ENCODE results near the gene DCAKD.

Gene DCAKD

DNA sequence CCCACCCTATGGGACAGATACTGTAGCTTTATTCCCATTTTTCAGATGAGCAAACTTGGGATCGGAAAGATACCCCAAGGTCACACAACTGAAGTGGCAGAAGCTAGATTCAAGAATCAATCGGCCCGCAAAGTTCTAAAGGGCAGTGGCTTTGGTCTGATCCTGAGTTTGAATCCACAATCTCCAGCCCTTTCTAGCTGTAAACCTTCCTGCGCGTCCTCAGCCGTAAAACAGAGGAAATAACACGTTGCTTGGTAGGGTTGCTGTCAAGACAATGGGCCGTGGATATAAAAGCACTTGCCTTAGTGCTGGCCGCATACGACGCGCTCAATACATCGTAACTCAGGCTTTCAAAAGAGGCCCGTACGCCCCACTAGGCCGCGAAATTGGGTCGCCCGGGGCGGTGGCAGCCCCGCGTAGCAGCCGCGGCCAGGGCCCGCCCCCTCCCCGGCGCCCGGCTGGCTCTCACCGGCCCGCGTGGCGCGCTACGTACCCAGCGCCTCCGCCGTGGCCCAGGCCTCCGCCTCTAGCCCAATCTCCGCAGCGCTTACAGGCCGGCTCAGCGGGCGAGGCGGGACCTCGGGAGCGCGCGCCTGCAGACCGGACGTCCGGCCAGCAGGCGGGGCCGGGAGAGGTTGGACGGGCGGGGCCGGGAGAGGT is at the start of gene DCAKD:
DCAKD (minus strand) TSS at position 573 of the 660 bp plus-strand sequence. CDS start 16,747 bp downstream, outside the sequence.
- DNase-seq (ENCODE audit: low read depth, low spot score): peak; percentile 82

GRCh38 chr17:45098869-45099616 is 47.6 kb upstream of the DCAKD start:
- DNase-seq (ENCODE audit: low read depth, low spot score): peak; percentile 50

GRCh38 chr17:45098081-45098868 is 46.8 kb upstream of the DCAKD start:
- DNase-seq (ENCODE audit: low read depth, low spot score): no peak

DNA sequence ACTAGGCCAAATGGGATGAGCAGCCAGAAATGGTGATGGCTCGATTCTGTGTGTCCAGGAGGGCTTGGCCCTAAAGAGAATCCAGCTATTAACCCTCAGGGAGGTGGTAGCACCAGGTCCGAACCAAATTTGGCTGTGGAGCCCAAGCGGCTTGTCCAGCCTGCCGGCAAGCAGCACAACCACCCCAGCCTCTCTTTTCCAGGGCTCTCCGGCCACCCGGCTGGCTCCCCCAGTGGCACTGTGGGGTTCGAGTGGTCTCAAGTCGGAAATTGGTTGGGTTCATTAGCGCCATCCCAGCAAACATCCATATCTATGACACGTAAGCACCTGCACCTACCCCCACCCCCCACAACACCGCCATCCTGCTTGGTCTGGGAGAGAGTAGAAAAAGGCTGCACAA is 45.5 kb upstream of the DCAKD start:
- no peak for DNase-seq (ENCODE audit: low read depth, low spot score)

GRCh38 chr17:45096141-45096540 is 44.7 kb upstream of the DCAKD start:
- no peak for DNase-seq (ENCODE audit: low read depth, low spot score)

- no peak for DNase-seq (ENCODE audit: low read depth, low spot score)
These were observed 42.1 kb upstream of the DCAKD start for GRCh38 chr17:45093444-45094110.

DNA sequence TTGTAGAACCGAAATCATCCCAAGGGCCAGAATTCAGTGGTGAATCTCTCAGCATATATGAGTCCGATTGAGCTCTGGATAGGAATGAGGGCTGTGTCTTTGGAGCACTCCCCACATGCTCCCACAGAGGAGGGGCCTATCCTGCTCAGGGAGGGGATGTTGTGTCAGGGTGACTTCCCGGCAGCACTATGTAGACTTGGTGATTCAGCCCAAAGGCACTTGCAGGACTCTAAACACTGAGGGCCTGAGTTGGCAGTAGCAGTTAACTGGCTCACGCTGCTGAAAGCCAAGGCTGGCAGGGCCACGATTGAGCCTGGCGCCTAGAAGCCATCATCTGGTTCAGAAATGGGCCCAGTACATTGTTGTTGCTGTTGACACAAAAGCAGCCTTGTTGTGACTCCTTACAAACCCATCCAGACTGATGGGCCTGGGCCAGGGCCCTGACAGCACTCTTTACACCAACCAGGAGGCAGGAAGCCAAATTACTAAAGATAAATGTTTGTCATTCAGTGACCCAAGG is 41.5 kb upstream of the DCAKD start:
- DNase-seq (ENCODE audit: low read depth, low spot score): no peak

GRCh38 chr17:45091778-45092425 is 40.5 kb upstream of the DCAKD start:
- DNase-seq (ENCODE audit: low read depth, low spot score): no peak

- DNase-seq (ENCODE audit: low read depth, low spot score): no peak
These were observed 39.3 kb upstream of the DCAKD start for GRCh38 chr17:45090711-45091110.

DNA sequence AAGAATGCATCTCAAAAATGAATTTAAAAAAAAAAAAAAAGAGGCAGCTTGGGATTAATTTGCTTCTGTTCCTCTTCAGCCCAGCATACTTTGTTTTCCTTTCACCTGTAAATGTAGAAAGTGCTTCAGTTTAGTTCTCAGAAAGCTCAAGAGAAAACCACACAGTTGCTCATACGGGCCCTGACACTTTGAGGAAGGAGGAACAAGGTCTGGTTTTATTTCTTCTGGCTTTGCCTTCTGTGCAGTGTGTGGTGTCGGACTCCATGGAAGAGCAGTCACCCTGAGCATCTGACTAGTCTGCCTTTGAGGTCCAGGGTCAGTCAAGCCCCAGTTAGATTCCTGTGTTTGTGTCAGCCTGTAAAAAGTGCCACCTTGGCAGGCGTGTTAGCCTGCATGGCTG is 37.3 kb upstream of the DCAKD start:
- no peak for DNase-seq (ENCODE audit: low read depth, low spot score)

- no peak for DNase-seq (ENCODE audit: low read depth, low spot score)
These were observed 36.5 kb upstream of the DCAKD start for GRCh38 chr17:45087978-45088377.

DNA sequence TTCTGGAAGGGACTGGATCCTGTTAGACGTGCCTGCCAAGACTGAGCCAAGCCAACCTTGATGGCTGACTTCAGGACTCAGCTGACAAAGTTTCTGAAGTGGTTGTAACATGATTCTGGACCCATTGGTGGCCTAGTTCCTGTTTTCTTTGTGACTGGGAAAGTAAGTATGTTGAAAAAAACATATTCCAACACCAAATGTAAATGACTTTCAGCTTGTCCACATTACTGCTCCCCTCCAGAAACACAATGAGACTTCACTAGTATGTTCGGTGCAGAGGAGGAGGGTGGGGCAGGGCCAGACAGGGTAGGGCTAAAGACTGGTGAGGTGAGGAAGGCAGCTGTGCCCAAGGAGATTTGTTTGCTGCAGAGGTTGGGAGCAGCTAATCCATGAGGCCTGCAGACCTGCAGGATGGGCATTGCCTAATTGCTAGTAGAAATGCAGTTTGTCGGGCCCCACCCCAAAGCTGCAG is 36.1 kb upstream of the DCAKD start:
- no peak for DNase-seq (ENCODE audit: low read depth, low spot score)

- no peak for DNase-seq (ENCODE audit: low read depth, low spot score)
These were observed 35.6 kb upstream of the DCAKD start for GRCh38 chr17:45086865-45087503.

DNA sequence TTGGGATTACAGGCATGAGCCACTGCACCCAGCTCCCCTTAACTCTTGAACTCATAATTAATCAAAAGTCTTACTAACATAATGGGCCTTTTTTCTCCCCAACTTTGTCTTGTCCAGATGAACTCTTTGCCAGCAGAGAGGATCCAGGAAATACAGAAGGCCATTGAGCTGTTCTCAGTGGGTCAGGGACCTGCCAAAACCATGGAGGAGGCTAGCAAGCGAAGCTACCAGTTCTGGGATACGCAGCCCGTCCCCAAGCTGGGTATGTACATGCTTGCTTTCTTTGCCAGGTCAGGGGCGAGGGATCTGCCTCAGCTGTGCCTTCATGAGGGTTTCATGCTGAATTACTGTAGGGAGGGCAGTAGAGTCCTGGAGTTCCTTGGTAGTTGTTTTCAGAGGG is 35.0 kb upstream of the DCAKD start:
- DNase-seq (ENCODE audit: low read depth, low spot score): no peak

DNA sequence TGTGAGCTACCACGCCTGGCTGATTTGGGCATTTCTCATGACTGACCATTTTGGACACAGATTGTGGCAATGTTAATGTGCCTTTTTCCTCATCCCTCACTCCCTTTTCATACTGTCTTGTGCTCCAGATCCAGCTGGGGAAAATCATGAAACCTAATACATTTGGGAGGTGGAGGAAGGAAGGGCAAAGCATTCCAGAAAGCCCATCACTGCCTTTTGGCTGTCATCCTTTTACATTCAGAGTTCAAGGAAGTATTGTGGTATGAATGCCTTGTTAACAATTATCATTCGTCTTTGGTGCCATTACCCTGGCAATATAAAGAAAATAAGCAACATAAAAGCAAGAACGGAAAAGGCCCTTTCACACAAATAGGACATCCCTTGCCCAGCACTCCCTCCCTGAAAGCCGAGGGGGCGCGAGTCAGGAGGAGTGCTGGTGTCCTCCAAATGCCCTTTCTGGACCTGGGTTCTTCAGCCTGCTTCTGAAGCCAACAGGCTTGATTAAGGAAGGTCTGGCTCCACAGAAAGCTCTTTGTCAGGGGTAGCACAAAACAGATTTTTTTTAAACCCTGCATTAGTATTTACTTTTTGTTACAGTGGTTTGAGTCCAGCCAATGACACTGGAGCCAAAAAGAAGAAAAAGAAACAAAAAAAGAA is 29.7 kb upstream of the DCAKD start:
- no peak for DNase-seq (ENCODE audit: low read depth, low spot score)

DNA sequence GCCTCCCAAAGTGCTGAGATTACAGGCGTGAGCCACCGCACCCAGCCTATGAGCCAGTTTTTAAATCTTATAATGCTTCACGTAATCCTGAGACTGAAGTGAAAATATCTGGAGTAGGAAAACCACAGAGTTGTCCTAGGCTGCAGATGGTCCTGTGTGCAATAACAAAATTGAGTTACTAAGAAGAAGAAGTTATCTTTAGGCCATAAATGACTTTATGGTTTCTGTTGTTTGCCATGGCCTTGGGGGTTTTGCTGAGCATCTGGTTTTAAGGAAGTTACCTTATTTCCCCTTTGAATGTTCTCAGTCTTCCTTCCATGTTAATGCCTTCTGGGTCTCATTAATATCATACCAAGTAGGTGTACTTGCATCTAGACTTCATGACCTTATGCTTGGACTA is 26.2 kb upstream of the DCAKD start:
- DNase-seq (ENCODE audit: low read depth, low spot score): no peak

DNA sequence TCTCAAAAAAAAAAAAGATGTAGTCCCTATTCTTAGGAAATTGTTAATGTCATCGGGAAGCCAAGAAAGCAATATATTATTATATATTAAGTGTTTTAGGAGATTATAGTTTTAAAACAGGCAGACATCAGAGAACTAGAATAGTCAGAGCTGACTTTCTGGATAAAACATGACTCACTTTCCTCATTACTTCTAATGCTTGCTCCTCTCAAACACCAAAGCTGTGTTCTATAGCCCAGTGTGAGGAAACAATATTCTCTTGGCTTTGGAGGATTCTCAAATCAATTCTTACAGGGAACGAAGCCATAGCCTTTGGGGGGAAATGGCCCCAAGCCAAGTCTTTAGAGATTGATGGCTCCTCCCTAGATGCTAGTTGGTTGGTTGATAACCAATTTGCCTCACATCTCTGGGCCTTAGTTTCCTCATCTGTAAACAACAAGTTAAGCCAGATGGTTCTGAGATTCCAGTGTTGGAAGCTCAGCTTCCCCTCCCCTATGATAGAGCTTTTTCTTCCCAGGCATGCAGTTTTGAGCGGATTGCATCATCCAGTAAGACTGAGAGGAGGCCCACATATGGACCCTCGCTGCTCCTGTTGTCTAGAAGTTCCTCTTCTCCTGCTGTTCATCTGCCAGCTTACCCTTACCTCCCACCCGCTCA is 22.1 kb upstream of the DCAKD start:
- no peak for DNase-seq (ENCODE audit: low read depth, low spot score)

DNA sequence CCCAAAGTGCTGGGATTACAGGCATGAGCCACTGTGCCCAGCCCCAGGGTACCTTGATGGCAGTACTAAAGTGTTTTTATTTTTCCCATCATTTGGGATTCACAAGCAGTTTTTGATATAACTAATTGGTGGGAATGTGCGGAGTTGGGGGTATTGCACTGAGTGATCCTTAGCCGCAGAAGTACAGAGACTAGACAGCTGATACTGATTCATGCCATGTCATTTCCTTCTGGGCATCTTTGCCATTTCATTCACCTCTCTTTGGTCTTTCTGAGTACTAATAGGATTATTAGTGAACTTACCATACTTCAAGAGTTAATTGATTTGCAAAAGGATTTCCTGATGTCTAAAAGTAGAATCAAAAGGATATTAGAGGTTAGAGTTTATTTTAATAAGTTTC is 19.4 kb upstream of the DCAKD start:
- no peak for DNase-seq (ENCODE audit: low read depth, low spot score)

GRCh38 chr17:45070001-45070400 is 18.6 kb upstream of the DCAKD start:
- no peak for DNase-seq (ENCODE audit: low read depth, low spot score)

- no peak for DNase-seq (ENCODE audit: low read depth, low spot score)
These were observed 16.2 kb upstream of the DCAKD start for GRCh38 chr17:45067637-45068036.

Measured in activated naive CD8-positive, alpha-beta T cell treated with anti-CD3 and anti-CD28 coated beads, Interleukin-2, amount 50 U/mL, for 16 hours (primary cell).